Measurements from ENCODE around the gene RNF135. TPM values are rescaled to one million over a fixed set of nuclear protein-coding genes. Genes with fewer than 3 reads are reported as not detected.
"Not testable (repeated sequence)": the region's sequence is repeated elsewhere in the genome, so short reads cannot be mapped to it uniquely, and the experiment has no call there.

Gene RNF135
- total and polyA plus RNA-seq, 2 of the 4 experiments (the other 2 are of a cell fraction), result 5.9 to 9.0 TPM

DNA sequence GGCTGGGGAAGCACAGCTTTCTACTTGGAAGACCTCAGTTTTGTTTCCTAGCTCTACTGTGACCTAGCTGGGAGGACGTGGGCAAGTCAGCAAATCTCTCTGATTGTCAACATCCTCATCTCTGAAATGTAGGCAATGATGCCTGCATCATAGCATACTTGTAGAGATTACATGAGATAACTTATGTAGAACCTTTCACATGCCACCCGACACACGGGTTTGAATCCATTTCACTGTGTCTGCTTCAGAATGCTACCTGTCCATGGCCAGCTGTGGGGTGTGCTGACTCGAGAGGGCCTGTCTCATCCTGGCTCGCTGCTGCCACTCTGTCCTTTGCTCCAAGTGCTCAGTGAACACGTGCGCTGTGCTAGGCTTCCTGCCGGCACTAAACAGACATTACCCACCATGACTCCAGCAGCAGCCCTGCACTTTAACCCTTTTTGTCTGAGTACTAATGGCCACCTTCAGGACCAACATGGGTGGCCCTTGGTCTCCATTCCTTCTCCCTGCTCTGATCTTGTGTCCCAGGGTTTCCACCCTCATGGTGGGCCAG is 41.7 kb upstream of the RNF135 start:
- H3K9me3 ChIP-seq (ENCODE audit: control insufficient read depth, insufficient read depth, low read length), result no peaks in the 10 kb centered on the region
- H3K23ac ChIP-seq (ENCODE audit: low read depth, low read length), result no peak overlapping the region
- H2AK5ac ChIP-seq (ENCODE audit: low read depth, low read length), result no peak overlapping the region
- no peak overlapping the region for H4K91ac ChIP-seq (ENCODE audit: insufficient read depth, low read depth, low read length)
- H3K79me1 ChIP-seq (ENCODE audit: low read depth in 1 of 2, low read length in 2 of 2), result no peaks in the 10 kb centered on the region
- H2BK15ac ChIP-seq (ENCODE audit: low read depth, low read length), result no peak overlapping the region
- no peaks in the 10 kb centered on the region; the same call in 1 of the 2 replicates for H3K9me1 ChIP-seq (ENCODE audit: insufficient read depth, low read length)
- TF ChIP-seq CEBPB (IDR thresholded peaks at IDR 0.05; ENCODE audit: low read depth, low read length), result no peak
- TF ChIP-seq, protein P1, sequence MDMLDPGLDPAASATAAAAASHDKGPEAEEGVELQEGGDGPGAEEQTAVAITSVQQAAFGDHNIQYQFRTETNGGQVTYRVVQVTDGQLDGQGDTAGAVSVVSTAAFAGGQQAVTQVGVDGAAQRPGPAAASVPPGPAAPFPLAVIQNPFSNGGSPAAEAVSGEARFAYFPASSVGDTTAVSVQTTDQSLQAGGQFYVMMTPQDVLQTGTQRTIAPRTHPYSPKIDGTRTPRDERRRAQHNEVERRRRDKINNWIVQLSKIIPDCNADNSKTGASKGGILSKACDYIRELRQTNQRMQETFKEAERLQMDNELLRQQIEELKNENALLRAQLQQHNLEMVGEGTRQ (IDR thresholded peaks at IDR 0.05; ENCODE audit: low read depth, low read length), result no peak
- no peak for TF ChIP-seq RAD21 (IDR thresholded peaks at IDR 0.05; ENCODE audit: low read length)
- H2BK20ac ChIP-seq (ENCODE audit: low read depth, low read length), result no peak overlapping the region
- H3K4ac ChIP-seq (ENCODE audit: low read depth, low read length), result no peak overlapping the region
- H2BK5ac ChIP-seq (ENCODE audit: low read depth, low read length, poor library complexity, severe bottlenecking), result no peak overlapping the region
- no peak overlapping the region for H2BK120ac ChIP-seq (ENCODE audit: low read depth, low read length)
- peaks cover 3% of the 10 kb centered on the region; the same call in 1 of the 2 replicates for H3K27me3 ChIP-seq (ENCODE audit: control insufficient read depth, insufficient read depth, low read length)
- H2AK9ac ChIP-seq (replicated peaks; ENCODE audit: low read depth, low read length, poor library complexity), result peak overlapping the region; percentile 61
- no peak overlapping the region for H3K27ac ChIP-seq (ENCODE audit: insufficient read depth, low read length)
- no peak overlapping the region for H3K9ac ChIP-seq (ENCODE audit: low read depth, low read length)
- ChIA-PET CTCF (no interaction called here), POLR2A (ENCODE audit: unreplicated experiment) (no interaction called here)
- intact Hi-C loops (cut with micrococcal nuclease) (no loop called here), dilution Hi-C loops (cut with HindIII; ENCODE audit: low sequenced_read_pairs, unreplicated experiment) (no loop called here), in situ Hi-C loops (cut with MboI; ENCODE audit: low sequenced_read_pairs) (no loop called here)
- no peak for DNase-seq
- no peaks in the 10 kb centered on the region for H3K36me3 ChIP-seq (ENCODE audit: control insufficient read depth, insufficient read depth, low read length)
- H2AFZ ChIP-seq (replicated peaks; ENCODE audit: low read length, poor library complexity), result peak overlapping the region; percentile 63
- no peaks in the 10 kb centered on the region for H4K20me1 ChIP-seq (ENCODE audit: insufficient read depth, low read length)
- H3K14ac ChIP-seq (replicated peaks; ENCODE audit: low read depth, low read length), result 0 out of 2 replicates have a peak overlapping the region, but pooled peaks have one; percentile 8
- no peak overlapping the region for H3K4me3 ChIP-seq (ENCODE audit: insufficient read depth, low read depth, low read length)
- H3K18ac ChIP-seq (ENCODE audit: low read depth, low read length), result no peak overlapping the region
- no peak overlapping the region for H3K4me2 ChIP-seq (ENCODE audit: low read depth, low read length)
- no peak overlapping the region for H3K56ac ChIP-seq (ENCODE audit: extremely low read depth, insufficient read depth, low read length)
- no peaks in the 10 kb centered on the region for H3K4me1 ChIP-seq (ENCODE audit: control insufficient read depth, insufficient read depth, low read length)
- no CpG with 5 or more reads among the region's 8 CpGs for WGBS, 2 experiments (ENCODE audit: extremely low coverage in 2 of 2, insufficient read length in 1 of 2)
- no peak for ATAC-seq (ENCODE audit: low read depth)
- no TSS peak for BruUV-seq (replicated peaks)
- no peak overlapping the region for H4K5ac ChIP-seq (ENCODE audit: low read depth, low read length)
- H4K8ac ChIP-seq (ENCODE audit: low read depth in 2 of 2, low read length in 2 of 2), result no peak overlapping the region

GRCh38 chr17:30929861-30930260 is 41.0 kb upstream of the RNF135 start:
- ATAC-seq (ENCODE audit: low read depth); H3K36me3 ChIP-seq (ENCODE audit: control insufficient read depth, insufficient read depth, low read length); H4K20me1 ChIP-seq (ENCODE audit: insufficient read depth, low read length); H3K9me1 ChIP-seq (ENCODE audit: insufficient read depth, low read length); dilution Hi-C loops (cut with HindIII; ENCODE audit: low sequenced_read_pairs, unreplicated experiment); H2AFZ ChIP-seq (replicated peaks; ENCODE audit: low read length, poor library complexity); H4K8ac ChIP-seq (ENCODE audit: low read depth in 2 of 2, low read length in 2 of 2); H3K4me3 ChIP-seq (ENCODE audit: insufficient read depth, low read depth, low read length); H3K27me3 ChIP-seq (ENCODE audit: control insufficient read depth, insufficient read depth, low read length); intact Hi-C loops (cut with micrococcal nuclease); H2BK15ac ChIP-seq (ENCODE audit: low read depth, low read length); H3K4me2 ChIP-seq (ENCODE audit: low read depth, low read length); H3K14ac ChIP-seq (replicated peaks; ENCODE audit: low read depth, low read length); H2BK5ac ChIP-seq (ENCODE audit: low read depth, low read length, poor library complexity, severe bottlenecking); H2AK9ac ChIP-seq (replicated peaks; ENCODE audit: low read depth, low read length, poor library complexity); H4K5ac ChIP-seq (ENCODE audit: low read depth, low read length); H3K4me1 ChIP-seq (ENCODE audit: control insufficient read depth, insufficient read depth, low read length); H2AK5ac ChIP-seq (ENCODE audit: low read depth, low read length); H3K79me1 ChIP-seq (ENCODE audit: low read depth in 1 of 2, low read length in 2 of 2); H2BK20ac ChIP-seq (ENCODE audit: low read depth, low read length); H3K4ac ChIP-seq (ENCODE audit: low read depth, low read length); DNase-seq; POLR2A ChIA-PET (ENCODE audit: unreplicated experiment); H3K9ac ChIP-seq (ENCODE audit: low read depth, low read length); H2BK120ac ChIP-seq (ENCODE audit: low read depth, low read length); in situ Hi-C loops (cut with MboI; ENCODE audit: low sequenced_read_pairs); H3K56ac ChIP-seq (ENCODE audit: extremely low read depth, insufficient read depth, low read length); H3K27ac ChIP-seq (ENCODE audit: insufficient read depth, low read length); H3K9me3 ChIP-seq (ENCODE audit: control insufficient read depth, insufficient read depth, low read length); H3K23ac ChIP-seq (ENCODE audit: low read depth, low read length); H3K18ac ChIP-seq (ENCODE audit: low read depth, low read length); BruUV-seq (replicated peaks); H4K91ac ChIP-seq (ENCODE audit: insufficient read depth, low read depth, low read length): not testable (repeated sequence)
- CTCF ChIA-PET, result interaction anchor here (0.7 kb wide), 1 partner anchor 10 kb away, joined by 3 read pairs; no protein-coding TSS in a partner anchor
- no CpG with 5 or more reads among the region's 3 CpGs for WGBS, 2 experiments (ENCODE audit: extremely low coverage in 2 of 2, insufficient read length in 1 of 2)

Measured in IMR-90 (cell line).